ENCODE results near the gene BACH1.
"Not testable (repeated sequence)": the region's sequence is repeated elsewhere in the genome, so short reads cannot be mapped to it uniquely, and the experiment has no call there.

Gene BACH1

DNA sequence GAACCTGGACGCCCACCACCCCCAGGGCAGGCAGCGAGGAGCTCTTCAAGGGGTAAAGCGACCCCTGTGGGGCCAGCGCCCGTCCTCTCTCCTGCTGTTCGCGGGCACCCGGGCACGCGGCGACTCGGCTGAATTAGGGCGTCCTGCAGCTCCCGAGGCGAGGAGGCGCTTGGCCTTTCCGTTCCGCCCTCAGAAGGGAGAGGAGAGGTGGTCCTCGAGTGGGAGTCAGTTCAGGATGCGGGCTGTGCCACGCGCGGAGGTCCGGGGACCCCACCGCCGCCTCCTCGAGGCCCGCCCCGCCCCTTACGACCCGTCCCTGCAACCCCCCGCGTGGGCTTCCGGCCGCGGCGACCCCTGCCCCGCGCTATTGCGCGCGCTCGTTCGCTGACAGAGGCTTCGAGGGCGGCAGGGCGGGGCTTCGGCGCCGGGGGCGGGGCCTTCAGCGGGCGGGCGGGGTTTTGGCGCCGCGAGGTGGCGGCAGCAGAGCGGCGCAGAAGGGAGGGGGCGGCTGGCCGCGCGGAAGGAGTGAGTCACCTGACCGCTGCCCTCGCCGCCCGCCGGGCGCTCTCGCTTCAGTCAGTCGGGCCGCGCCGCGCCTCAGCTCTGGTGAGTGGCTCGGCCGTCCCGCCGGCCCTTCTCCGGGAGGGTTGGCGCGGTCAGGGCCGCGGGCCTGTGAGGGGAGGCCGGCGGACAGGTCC, at the start of gene BACH1:
Gene BACH1, plus strand, starts transcription at position 575 of the 698 bp plus-strand sequence. CDS start 22,359 bp downstream, outside the sequence.
- DNase-seq (ENCODE audit: extremely low spot score) = peak; percentile 93
- CTCF ChIA-PET = interaction anchor here (0.6 to 1.5 kb wide), 13 partner anchors 10 to 228 kb away, joined by 3 to 5 read pairs (median 3); no protein-coding TSS in a partner anchor
- TF ChIP-seq, protein P1, sequence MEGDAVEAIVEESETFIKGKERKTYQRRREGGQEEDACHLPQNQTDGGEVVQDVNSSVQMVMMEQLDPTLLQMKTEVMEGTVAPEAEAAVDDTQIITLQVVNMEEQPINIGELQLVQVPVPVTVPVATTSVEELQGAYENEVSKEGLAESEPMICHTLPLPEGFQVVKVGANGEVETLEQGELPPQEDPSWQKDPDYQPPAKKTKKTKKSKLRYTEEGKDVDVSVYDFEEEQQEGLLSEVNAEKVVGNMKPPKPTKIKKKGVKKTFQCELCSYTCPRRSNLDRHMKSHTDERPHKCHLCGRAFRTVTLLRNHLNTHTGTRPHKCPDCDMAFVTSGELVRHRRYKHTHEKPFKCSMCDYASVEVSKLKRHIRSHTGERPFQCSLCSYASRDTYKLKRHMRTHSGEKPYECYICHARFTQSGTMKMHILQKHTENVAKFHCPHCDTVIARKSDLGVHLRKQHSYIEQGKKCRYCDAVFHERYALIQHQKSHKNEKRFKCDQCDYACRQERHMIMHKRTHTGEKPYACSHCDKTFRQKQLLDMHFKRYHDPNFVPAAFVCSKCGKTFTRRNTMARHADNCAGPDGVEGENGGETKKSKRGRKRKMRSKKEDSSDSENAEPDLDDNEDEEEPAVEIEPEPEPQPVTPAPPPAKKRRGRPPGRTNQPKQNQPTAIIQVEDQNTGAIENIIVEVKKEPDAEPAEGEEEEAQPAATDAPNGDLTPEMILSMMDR (IDR thresholded peaks at IDR 0.05; ENCODE audit: control extremely low read depth, extremely low read depth, low read depth, missing control alignments) = peak; percentile 48
- POLR2A ChIA-PET = interaction anchor here (1.0 to 4.0 kb wide), 5 partner anchors 9 to 225 kb away, joined by 3 to 30 read pairs (median 8); partner anchors contain the start of gene CCT8

- DNase-seq (ENCODE audit: extremely low spot score); POLR2A ChIA-PET: not testable (repeated sequence)
- CTCF ChIA-PET = interaction anchor here (0.9 to 2.2 kb wide), 3 partner anchors 13 to 54 kb away, joined by 3 to 8 read pairs (median 5); no protein-coding TSS in a partner anchor
Observed at GRCh38 chr21:29249289-29249688, 49.4 kb upstream of the BACH1 start.

DNA sequence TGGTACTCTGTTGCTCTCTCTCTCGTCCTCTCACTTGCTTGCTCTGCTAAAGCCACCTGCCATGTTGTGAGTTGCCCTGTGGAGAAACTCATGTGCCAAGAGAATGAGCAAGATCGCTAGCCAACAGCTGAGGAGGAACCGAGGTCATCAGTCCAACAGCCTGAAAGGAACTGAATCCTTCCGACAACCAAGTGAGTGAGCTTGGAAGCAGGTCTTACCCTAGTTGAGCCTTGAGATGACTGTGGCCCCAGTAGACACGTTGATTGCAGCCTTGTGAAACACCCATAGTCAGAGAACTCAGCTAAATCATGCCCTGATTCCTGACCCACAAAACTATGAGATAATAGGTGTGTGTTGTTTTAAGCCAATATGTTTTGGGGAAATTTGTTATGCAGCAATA, 48.1 kb upstream of the BACH1 start:
- CTCF ChIA-PET = interaction anchor here (1.1 kb wide), 1 partner anchor 17 kb away, joined by 4 read pairs; no protein-coding TSS in a partner anchor
- TF ChIP-seq, protein P1 (IDR thresholded peaks at IDR 0.05; ENCODE audit: control extremely low read depth, extremely low read depth, low read depth, missing control alignments) = no peak
- POLR2A ChIA-PET = no interaction called here
- DNase-seq (ENCODE audit: extremely low spot score) = no peak

- POLR2A ChIA-PET; CTCF ChIA-PET; DNase-seq (ENCODE audit: extremely low spot score): not testable (repeated sequence)
Observed at GRCh38 chr21:29253861-29254260, 44.9 kb upstream of the BACH1 start.

- DNase-seq (ENCODE audit: extremely low spot score) = no peak
- CTCF ChIA-PET = interaction anchor here (1.9 kb wide), 1 partner anchor 13 kb away, joined by 6 read pairs; no protein-coding TSS in a partner anchor
- POLR2A ChIA-PET = no interaction called here
- TF ChIP-seq, protein P1 (IDR thresholded peaks at IDR 0.05; ENCODE audit: control extremely low read depth, extremely low read depth, low read depth, missing control alignments) = no peak
Observed at GRCh38 chr21:29254550-29254949, 44.2 kb upstream of the BACH1 start.

- DNase-seq (ENCODE audit: extremely low spot score) = no peak
- ChIA-PET POLR2A (interaction anchor here (1.1 kb wide), 1 partner anchor 11 kb away, joined by 3 read pairs; no protein-coding TSS in a partner anchor), CTCF (interaction anchor here (1.3 to 1.9 kb wide), 3 partner anchors 11 to 14 kb away, joined by 3 to 6 read pairs (median 4); no protein-coding TSS in a partner anchor)
- TF ChIP-seq, protein P1 (IDR thresholded peaks at IDR 0.05; ENCODE audit: control extremely low read depth, extremely low read depth, low read depth, missing control alignments) = no peak
Observed at GRCh38 chr21:29256126-29256910, 42.4 kb upstream of the BACH1 start.

GRCh38 chr21:29257701-29258100, 41.0 kb upstream of the BACH1 start:
- no peak for DNase-seq (ENCODE audit: extremely low spot score)
- TF ChIP-seq, protein P1 (IDR thresholded peaks at IDR 0.05; ENCODE audit: control extremely low read depth, extremely low read depth, low read depth, missing control alignments) = no peak
- POLR2A ChIA-PET = no interaction called here
- CTCF ChIA-PET = interaction anchor here (1.0 to 1.8 kb wide), 2 partner anchors 12 to 18 kb away, joined by 3 to 4 read pairs; no protein-coding TSS in a partner anchor

Data from GM10248 (cell line).